Measurements from ENCODE around the gene CEP170B.

The CEP170B gene

GRCh38 chr14:104925855-104926609, 61.0 kb downstream of the CEP170B start:
- no peak for TF ChIP-seq USF1 (IDR thresholded peaks at IDR 0.05)
- no peak for TF ChIP-seq EGR1 (IDR thresholded peaks at IDR 0.05)
- TF ChIP-seq TEAD4 (IDR thresholded peaks at IDR 0.05) = no peak
- TF ChIP-seq YY1 (IDR thresholded peaks at IDR 0.05; ENCODE audit: low read depth) = no peak
- TF ChIP-seq RAD21 (IDR thresholded peaks at IDR 0.05; ENCODE audit: low read depth) = no peak
- TF ChIP-seq CREB1 (IDR thresholded peaks at IDR 0.05; ENCODE audit: low read depth) = no peak
- no peak for TF ChIP-seq TAF1 (IDR thresholded peaks at IDR 0.05; ENCODE audit: low read depth)
- no peak for TF ChIP-seq REST (IDR thresholded peaks at IDR 0.05; ENCODE audit: low read depth)

- TF ChIP-seq CREB1 (IDR thresholded peaks at IDR 0.05; ENCODE audit: low read depth) (no peak), YY1 (IDR thresholded peaks at IDR 0.05; ENCODE audit: low read depth) (no peak), RAD21 (IDR thresholded peaks at IDR 0.05; ENCODE audit: low read depth) (no peak), NFIC (IDR thresholded peaks at IDR 0.05) (no peak), FOXM1 (IDR thresholded peaks at IDR 0.05; ENCODE audit: borderline replicate concordance, low read depth) (no peak), TAF1 (IDR thresholded peaks at IDR 0.05; ENCODE audit: low read depth) (no peak), REST (IDR thresholded peaks at IDR 0.05; ENCODE audit: low read depth) (no peak), ZBTB7A (IDR thresholded peaks at IDR 0.05; ENCODE audit: low read depth) (no peak)
Observed at GRCh38 chr14:104926619-104927431, 61.8 kb downstream of the CEP170B start.

- TF ChIP-seq CEBPB (IDR thresholded peaks at IDR 0.05) (no peak), EGR1 (IDR thresholded peaks at IDR 0.05) (no peak), NFIC (IDR thresholded peaks at IDR 0.05) (no peak), ZBTB7A (IDR thresholded peaks at IDR 0.05; ENCODE audit: low read depth) (no peak), EP300 (IDR thresholded peaks at IDR 0.05; ENCODE audit: borderline replicate concordance) (no peak), YY1 (IDR thresholded peaks at IDR 0.05; ENCODE audit: low read depth) (no peak), USF1 (IDR thresholded peaks at IDR 0.05) (no peak), TCF12 (IDR thresholded peaks at IDR 0.05; ENCODE audit: low read depth) (no peak), CREB1 (IDR thresholded peaks at IDR 0.05; ENCODE audit: low read depth) (no peak), RAD21 (IDR thresholded peaks at IDR 0.05; ENCODE audit: low read depth) (no peak), FOXM1 (IDR thresholded peaks at IDR 0.05; ENCODE audit: borderline replicate concordance, low read depth) (no peak), MAX (IDR thresholded peaks at IDR 0.05) (no peak), TAF1 (IDR thresholded peaks at IDR 0.05; ENCODE audit: low read depth) (no peak)
Observed at GRCh38 chr14:104927432-104927816, 62.4 kb downstream of the CEP170B start.

GRCh38 chr14:104927901-104928300, 62.8 kb downstream of the CEP170B start:
- TF ChIP-seq CREB1 (IDR thresholded peaks at IDR 0.05; ENCODE audit: low read depth) (no peak), YY1 (IDR thresholded peaks at IDR 0.05; ENCODE audit: low read depth) (no peak), TEAD4 (IDR thresholded peaks at IDR 0.05) (no peak), CEBPB (IDR thresholded peaks at IDR 0.05) (no peak), USF1 (IDR thresholded peaks at IDR 0.05) (no peak), REST (IDR thresholded peaks at IDR 0.05; ENCODE audit: low read depth) (no peak), TCF12 (IDR thresholded peaks at IDR 0.05; ENCODE audit: low read depth) (no peak), TAF1 (IDR thresholded peaks at IDR 0.05; ENCODE audit: low read depth) (no peak), RAD21 (IDR thresholded peaks at IDR 0.05; ENCODE audit: low read depth) (no peak), MAX (IDR thresholded peaks at IDR 0.05) (no peak), EGR1 (IDR thresholded peaks at IDR 0.05) (no peak), FOXM1 (IDR thresholded peaks at IDR 0.05; ENCODE audit: borderline replicate concordance, low read depth) (no peak), NFIC (IDR thresholded peaks at IDR 0.05) (no peak)
